ENCODE data around the gene VASP.

Gene VASP

DNA sequence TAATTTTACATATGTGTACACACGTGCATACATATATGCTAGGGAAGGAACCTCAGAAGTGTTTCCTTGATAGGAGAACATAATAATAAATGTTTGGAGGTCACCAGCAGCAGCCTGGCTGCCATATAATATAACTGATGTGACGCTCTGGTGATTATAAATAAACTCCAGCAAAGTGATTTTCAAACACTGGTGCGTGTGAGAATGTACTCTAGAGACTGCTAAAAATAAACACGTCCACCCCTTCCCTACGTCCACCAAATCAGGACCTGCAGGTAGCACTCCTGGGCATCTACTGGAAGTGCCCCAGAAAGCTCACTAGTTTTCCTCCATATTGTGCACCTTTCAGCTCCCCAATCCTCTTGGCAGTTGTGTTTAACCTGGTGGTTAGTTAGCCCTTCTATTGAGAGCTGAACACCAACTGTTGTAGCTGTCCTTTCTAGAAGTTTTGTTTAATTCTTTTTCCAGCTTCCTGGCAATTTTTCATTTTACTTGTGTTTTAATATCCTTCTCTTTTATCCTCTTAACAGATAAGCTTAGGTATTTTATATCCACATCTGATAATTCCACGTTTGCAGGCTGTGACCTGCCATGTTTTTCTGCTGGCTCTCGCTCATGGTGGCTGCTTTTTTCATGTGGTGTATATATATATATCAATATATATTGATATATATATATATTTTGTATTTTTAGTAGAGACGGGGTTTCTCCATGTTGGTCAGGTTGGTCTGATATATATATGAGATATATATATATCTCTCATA lies 64.4 kb downstream of the VASP start:
- H4K20me1 ChIP-seq (ENCODE audit: insufficient read depth, low read length) = peaks cover 4% of the 10 kb centered on the region; the same call in 1 of the 2 replicates
- TF ChIP-seq EZH2phosphoT487 (IDR thresholded peaks at IDR 0.05; ENCODE audit: low read depth) (no peak), CTCF (IDR thresholded peaks at IDR 0.05; ENCODE audit: low read depth, low read length) (no peak)
- no peaks in the 10 kb centered on the region for H3K9me3 ChIP-seq (ENCODE audit: insufficient read depth, low read length)
- no peak overlapping the region for H3K4me2 ChIP-seq (ENCODE audit: low read length)
- H3K79me2 ChIP-seq (ENCODE audit: low read length) = no peaks in the 10 kb centered on the region; the same call in none of the 2 replicates
- H3K27ac ChIP-seq (ENCODE audit: low read length) = no peak overlapping the region
- no peaks in the 10 kb centered on the region for H3K27me3 ChIP-seq (ENCODE audit: low read depth, low read length)
- peaks cover 2% of the 10 kb centered on the region for H3K36me3 ChIP-seq (replicated peaks; ENCODE audit: low read depth, low read length)
- H3K4me3 ChIP-seq (ENCODE audit: low read length) = no peak overlapping the region
- H2AFZ ChIP-seq (ENCODE audit: low read depth, low read length) = no peak overlapping the region
- H3K9ac ChIP-seq (ENCODE audit: low read length) = no peak overlapping the region
- no peaks in the 10 kb centered on the region for H3K4me1 ChIP-seq (ENCODE audit: low read length)

GRCh38 chr19:45574526-45574925 lies 67.2 kb downstream of the VASP start:
- Histone ChIP-seq H3K9ac (ENCODE audit: low read length) (no peak overlapping the region), H3K4me1 (ENCODE audit: low read length) (no peaks in the 10 kb centered on the region), H3K36me3 (replicated peaks; ENCODE audit: low read depth, low read length) (peaks cover 2% of the 10 kb centered on the region), H3K79me2 (ENCODE audit: low read length) (peaks cover 5% of the 10 kb centered on the region; the same call in 1 of the 2 replicates), H3K27ac (ENCODE audit: low read length) (no peak overlapping the region), H3K9me3 (ENCODE audit: insufficient read depth, low read length) (no peaks in the 10 kb centered on the region), H3K27me3 (ENCODE audit: low read depth, low read length) (no peaks in the 10 kb centered on the region), H2AFZ (ENCODE audit: low read depth, low read length) (no peak overlapping the region), H3K4me2 (ENCODE audit: low read length) (no peak overlapping the region), H4K20me1 (ENCODE audit: insufficient read depth, low read length) (no peaks in the 10 kb centered on the region), H3K4me3 (ENCODE audit: low read length) (no peak overlapping the region)
- no peak for TF ChIP-seq CTCF (IDR thresholded peaks at IDR 0.05; ENCODE audit: low read depth, low read length)
- TF ChIP-seq EZH2phosphoT487 (IDR thresholded peaks at IDR 0.05; ENCODE audit: low read depth) = no peak

- TF ChIP-seq CTCF (IDR thresholded peaks at IDR 0.05; ENCODE audit: low read depth, low read length) (no peak), EZH2phosphoT487 (IDR thresholded peaks at IDR 0.05; ENCODE audit: low read depth) (no peak)
- Histone ChIP-seq H3K9ac (ENCODE audit: low read length) (no peak overlapping the region), H4K20me1 (ENCODE audit: insufficient read depth, low read length) (no peaks in the 10 kb centered on the region)
These were observed 67.9 kb downstream of the VASP start for GRCh38 chr19:45575216-45575615.

More at GRCh38 chr19:45575216-45575615, 67.9 kb downstream of the VASP start:
- Histone ChIP-seq H2AFZ (ENCODE audit: low read depth, low read length) (no peak overlapping the region), H3K27me3 (ENCODE audit: low read depth, low read length) (no peaks in the 10 kb centered on the region), H3K4me2 (ENCODE audit: low read length) (no peak overlapping the region), H3K79me2 (ENCODE audit: low read length) (peaks cover 5% of the 10 kb centered on the region; the same call in 1 of the 2 replicates), H3K4me3 (ENCODE audit: low read length) (no peak overlapping the region), H3K27ac (ENCODE audit: low read length) (no peak overlapping the region), H3K4me1 (ENCODE audit: low read length) (no peaks in the 10 kb centered on the region), H3K9me3 (ENCODE audit: insufficient read depth, low read length) (no peaks in the 10 kb centered on the region), H3K36me3 (replicated peaks; ENCODE audit: low read depth, low read length) (peaks cover 2% of the 10 kb centered on the region)

Measured in OCI-LY3 (cell line).